ENCODE measurements around the gene ACAT1.
A peak's percentile ranks its signal among the peaks of the same experiment; 100 is the strongest.
"Not testable (repeated sequence)": the region's sequence is repeated elsewhere in the genome, so short reads cannot be mapped to it uniquely, and the experiment has no call there.

ACAT1 gene

DNA sequence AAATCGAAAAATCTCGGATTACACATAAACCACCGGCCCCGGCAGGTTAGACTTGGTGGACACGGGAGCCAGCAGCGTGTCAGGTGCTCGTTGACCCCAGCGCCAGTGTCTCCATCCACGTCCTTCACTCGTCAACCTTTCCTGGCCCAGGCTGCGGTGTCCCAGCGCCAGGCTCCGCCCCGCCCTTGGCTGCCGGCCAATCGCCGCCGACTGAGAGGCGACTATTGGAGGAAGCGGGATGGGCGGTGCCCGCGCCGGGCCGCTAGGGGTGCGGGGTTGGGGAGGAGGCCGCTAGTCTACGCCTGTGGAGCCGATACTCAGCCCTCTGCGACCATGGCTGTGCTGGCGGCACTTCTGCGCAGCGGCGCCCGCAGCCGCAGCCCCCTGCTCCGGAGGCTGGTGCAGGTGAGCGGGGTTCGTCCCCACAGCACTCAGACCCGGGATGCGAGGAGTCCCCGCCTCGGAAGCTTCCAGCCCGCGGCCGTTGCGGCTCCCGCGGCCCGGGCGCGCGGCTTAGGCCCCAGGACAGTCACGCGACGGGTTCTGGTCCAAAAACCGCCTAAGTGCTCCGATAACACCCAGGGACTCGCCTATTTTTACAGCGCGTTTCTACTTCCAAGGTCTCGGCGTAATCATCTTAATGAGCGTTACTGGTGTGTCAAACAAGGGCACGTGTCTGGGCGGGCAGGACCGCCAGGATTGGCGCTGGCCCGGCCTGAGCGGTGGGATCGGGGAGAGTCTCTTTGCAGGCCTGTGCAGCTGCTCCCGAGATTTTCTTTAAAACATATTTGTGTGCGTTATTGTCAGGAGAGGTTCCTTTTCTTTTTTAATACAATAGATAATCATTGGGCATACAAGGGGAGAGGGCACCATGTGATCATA is at the start of gene ACAT1:
Gene ACAT1 (plus strand): TSS at position 294 of the 882 bp plus-strand sequence. CDS start 40 bp downstream, at position 334.
- peak; percentile 91 for DNase-seq

GRCh38 chr11:108084811-108085210 is 36.6 kb upstream of the ACAT1 start:
- no peak for DNase-seq

DNA sequence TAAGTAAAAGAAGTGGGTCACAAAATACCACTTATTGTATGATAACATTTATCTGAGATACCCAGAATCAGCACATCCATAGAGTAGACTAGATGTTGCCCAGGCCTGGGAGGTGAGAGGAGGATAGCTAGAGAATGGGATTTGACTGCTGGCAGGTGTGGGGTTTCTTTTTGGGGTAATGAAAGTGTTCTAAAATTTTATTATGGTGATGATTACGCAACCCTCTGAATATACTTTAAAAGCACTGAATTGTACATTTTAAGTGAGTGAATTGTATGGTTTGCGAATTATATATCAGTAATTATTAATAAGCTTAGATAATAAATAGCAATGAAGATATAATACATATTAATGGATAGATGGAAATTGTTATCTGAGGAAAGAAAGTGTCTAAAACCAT is 35.7 kb upstream of the ACAT1 start:
- DNase-seq, result no peak

GRCh38 chr11:108092134-108092533 is 29.2 kb upstream of the ACAT1 start:
- DNase-seq, result no peak

GRCh38 chr11:108093128-108093904 is 28.1 kb upstream of the ACAT1 start:
- no peak for DNase-seq

- no peak for DNase-seq
Measured at GRCh38 chr11:108097179-108097578, 24.2 kb upstream of the ACAT1 start.

DNA sequence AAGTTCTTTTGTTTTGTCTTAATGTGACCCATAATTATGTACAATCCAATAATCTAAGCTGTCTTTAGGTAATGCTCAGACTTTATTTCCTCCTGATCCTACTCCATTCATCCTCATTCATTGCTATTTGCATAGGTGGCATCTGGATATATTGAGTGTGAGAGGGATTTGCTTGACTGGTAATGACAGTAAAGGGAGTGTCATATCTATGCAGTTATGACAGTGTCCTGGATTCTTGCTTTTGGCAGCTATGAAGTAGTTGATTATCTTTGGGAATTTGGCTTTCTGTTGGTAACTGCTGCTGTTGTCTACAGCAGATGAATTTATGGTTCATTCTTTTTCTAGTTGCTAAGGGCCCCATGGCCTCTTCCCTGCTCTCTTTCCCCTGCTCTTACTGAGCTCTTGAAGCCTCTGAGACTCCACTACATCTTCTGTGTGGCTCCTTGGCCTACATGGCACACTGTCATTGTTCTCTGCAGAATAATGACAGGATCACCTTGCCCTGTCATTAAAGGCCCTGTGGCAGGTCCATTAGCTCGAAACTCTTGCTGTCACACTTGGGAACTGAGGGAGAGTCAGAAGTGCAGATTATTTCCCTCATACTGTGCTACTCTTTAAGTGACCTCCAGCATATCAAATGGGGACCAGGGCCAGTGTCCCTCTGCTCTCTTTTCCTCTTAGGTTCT is 20.1 kb upstream of the ACAT1 start:
- no peak for DNase-seq

DNA sequence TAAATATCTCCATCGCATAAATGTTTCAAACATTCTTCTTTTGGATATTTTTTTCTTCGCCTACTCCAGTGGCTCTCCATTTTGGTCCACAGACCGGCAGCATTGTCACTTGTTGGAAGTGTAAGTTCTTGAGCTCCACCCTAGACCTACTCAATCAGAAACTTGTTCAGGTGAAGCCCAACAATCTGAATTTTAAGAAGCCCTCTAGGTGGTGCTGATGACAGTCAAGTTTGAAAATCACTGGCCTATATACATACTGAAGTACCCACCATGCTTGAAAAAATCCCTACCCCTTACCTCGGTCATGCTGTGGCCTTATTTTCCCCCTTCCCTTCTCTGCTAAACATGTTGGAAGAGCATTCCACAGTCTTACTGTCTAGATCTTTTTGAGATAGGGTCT is 10.2 kb upstream of the ACAT1 start:
- DNase-seq, result no peak

DNA sequence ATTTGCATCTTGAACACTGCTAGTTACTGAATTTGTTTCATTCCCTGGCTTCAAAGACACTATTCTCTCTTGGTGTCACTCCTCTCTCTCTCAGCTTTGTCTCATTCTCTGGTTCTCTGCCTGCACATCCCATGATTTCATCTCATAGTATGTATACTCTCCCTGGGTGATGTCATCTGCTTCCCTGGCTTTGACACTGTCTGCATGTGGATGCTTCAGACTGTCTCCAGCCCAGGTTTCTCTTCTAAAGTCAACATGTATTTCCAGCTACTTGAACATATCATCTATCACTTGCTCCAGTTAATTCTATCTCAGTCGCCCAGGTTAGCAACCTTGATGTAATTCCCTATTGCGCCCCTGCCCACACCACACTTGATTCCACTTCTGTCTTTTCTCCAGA is 9.3 kb upstream of the ACAT1 start:
- DNase-seq, result no peak

DNA sequence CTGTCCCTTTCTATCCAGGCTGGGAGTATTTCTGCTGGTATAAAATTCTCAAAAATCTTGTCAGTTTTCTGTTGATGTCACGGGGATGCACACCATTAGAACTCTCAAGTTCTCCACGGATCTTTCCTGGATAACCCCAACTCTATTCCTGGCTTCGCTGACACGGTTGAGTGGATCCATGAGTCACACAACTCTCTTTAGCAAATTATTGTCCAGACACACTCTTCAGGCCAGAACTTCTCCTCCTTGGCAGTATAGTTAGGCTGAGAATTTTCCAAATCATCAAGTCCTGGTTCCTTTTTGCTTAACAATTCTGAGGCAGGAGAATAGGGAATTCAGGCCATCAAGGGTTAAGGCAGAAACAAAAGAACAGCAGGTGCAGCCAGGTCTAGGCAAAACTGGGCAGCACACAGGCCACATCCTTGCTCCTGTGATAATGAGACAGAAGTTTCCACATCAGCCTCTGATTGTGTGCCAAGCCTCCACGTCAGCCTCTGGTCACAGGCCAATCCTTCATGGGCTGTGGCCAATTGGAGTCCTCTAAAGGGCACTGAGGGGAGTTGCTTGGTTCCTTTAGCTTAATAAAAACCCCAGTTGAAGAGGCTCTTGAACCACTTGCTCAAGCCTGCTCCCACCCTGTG is 5.7 kb upstream of the ACAT1 start:
- no peak for DNase-seq

DNA sequence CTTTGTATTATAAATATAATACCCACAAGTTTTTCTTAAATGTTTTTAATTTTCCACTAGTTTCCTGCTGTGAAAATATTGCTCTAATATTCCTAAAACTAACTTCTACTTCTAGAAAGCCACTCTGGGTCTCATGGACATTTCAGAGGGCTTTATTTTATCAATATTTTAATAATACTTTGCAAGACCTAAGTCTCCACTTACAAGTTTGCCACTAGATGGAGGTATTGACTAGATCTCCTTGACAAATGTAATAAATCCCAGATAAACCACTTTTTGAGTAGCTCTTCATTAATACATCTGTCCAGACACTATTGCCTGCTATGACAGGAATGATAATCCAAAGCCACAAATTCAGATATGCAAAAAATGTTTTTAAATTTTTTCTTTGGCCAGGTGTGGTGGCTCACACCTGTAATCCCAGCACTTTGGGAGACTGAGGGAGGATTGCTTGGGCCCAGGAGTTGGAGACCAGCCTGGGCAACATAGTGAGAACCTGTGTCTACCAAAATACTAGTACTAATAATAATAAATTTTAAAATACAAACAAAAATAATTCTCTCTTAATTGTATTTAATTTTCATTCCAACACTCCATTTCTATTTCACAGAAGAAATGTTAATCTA is 3.5 kb upstream of the ACAT1 start:
- DNase-seq, result no peak

GRCh38 chr11:108120936-108121273 is 462 bp upstream of the ACAT1 start:
- not testable (repeated sequence) for DNase-seq

DNA sequence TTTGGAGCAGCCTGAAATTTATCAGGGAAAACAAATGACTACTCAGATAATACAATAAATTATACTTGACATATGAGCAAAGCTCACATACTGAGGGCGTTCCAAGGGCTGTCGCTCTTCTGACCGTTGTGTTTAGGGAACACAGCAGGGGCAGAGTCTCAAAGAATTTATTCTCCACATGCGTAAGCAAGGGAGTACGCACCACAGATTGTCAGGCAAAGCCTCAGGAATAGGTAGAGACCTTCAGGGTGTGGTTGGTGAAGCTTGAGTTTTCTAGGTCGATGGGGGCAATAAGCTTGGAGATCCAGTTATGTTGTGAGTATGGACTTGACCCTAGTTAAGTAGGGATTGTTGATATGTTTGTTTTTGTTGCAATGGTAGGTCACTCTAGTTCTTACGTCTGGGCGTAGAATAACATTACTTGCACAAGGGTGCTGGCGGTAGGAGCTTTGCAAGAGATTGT is 830 bp downstream of the ACAT1 start:
- DNase-seq, result no peak

DNA sequence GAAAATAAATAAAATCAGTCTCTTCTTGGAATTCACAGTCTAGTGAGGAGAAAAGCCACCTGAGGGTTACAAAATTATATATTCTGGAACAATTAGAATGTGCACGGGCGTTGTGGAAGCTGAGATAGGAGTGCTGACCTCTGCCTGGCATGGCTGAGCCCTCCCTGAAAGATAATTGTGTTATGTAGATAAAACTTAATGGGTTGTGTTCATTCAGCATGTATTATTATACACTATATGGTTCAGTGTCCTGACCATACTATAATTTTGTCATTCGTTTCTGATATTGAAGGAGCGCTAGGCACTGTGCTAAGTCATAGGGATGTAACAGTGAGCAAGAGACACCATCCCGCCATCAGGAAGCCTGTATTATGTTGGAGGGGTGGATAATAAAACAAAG is 3.7 kb downstream of the ACAT1 start:
- no peak for DNase-seq

GRCh38 chr11:108128772-108129171 is 7.4 kb downstream of the ACAT1 start:
- no peak for DNase-seq

DNA sequence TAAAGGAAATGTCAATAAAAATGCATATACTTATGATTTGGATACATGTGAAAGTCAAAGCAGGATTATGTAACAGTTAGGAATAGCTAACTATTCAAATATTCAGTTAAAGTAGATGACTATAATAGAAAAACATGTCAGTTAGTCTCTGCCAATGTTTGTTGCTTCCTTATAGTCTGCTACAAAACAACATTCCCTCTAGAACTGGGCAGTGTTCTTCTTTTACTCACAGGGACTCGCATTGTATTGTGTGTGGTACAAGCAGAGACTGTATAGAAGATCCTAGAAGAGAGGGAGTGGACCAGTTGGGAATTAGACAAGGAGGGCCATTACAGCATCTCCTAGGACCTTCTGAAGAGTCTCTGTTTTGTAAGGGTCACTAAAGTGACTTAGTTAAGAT is 10.6 kb downstream of the ACAT1 start:
- no peak for DNase-seq

DNA sequence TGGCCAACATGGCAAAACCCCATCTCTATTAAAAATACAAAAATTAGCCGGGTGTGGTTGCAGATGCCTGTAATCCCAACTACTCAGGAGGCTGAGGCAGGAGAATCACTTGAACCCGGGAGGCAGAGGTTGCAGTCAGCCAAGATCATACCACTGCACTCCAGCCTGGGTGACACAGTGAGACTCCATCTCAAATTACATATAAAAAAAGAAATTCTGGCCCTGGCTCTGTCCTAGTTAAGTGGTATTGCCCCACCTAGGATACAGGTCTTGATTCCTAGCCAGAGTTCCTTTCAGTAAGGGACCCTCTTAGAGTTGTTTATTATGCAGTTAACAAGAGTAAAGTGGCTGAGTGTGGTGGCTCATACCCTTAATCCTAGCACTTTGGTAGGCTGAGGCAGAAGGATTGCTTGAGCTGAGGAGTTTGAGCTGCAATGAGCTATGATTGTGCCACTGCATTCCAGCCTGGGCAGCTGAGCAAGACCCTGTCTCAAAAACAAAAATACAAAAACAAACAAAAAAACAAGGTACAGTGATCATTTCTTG is 11.7 kb downstream of the ACAT1 start:
- not testable (repeated sequence) for DNase-seq

DNA sequence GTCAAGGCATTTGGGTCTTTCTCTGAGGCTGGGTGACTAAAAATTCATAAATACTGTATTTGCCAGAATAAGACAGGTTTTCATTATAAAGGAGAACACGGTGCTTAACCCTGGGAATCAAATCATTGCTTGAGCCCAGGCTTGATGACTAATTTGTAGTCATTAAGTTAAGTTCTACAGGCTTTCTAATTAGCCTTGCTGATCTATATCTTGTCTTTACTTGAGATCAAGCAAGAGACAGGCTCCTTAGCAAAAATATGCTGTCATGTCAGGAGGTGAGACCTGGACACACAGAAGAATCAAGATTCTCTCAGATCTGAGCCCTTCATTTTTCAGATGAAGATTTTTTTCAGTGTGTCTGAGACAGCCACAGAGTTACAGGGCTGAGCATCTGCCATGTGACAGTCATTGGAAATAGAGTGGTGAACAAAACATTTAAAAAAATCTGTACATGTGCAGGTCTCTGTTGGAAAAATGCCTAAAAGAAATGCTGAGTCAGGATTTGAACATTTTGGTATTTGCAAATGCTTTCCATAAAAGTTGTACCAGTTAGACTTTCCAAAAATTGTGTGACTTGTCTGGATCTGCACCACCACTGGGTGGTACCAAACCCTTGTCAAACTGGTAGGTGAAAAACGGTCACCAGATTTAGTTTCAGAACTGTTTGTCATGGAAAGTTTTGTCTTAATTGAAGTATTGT is 14.6 kb downstream of the ACAT1 start:
- DNase-seq, result no peak

DNA sequence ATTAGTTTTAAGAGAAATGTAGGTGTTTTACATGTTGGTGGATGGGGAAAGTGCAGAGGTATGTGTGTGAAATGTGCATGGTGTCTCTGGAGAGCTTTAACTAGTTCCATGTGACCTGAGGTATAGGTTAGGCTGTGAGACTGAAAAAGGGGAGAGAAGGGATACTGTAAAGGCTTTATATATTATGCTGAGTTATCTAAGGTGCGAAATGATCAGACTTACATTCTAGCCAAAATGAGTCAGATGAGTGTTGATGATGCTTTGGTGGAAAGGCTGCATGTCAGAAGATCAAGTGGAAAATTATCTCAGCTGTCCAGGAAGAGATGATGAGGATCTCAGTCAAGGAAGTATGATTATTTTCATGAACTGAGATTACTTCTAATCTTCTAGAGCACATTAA is 15.8 kb downstream of the ACAT1 start:
- DNase-seq, result no peak

DNA sequence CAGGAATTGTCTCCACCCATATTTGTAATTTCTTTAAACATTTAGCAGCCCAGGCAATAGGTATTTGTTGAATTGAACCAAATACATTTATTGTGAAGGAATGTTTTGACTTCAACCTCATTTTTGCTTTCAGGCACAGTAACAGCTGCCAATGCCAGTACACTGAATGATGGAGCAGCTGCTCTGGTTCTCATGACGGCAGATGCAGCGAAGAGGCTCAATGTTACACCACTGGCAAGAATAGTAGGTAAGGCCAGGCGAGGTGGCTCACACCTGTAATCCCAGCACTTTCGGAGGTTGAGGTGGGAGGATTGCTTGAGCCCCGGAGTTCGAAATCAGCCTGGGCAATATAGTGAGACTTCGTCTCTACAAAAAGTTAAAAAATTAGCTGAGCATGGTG is 20.9 kb downstream of the ACAT1 start:
- no peak for DNase-seq

DNA sequence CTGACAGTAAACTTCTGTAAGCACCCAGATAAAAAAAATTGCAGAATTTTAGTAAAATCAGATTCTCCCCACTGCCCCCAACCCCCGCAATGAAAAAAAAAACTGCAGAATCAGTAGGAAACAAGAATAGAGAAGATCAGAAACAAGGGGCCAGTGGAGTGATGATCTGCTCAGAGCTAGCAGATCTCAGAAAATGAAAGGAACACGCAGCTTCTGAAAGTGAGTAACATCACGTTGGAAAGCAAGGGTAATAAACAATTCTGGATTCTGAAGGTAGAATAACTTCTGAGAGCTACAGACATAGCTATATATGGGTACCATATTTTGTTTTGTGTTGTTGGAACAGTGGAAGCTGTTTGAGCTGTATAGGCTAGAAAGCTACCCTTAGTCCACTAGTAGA is 23.2 kb downstream of the ACAT1 start:
- no peak for DNase-seq

DNA sequence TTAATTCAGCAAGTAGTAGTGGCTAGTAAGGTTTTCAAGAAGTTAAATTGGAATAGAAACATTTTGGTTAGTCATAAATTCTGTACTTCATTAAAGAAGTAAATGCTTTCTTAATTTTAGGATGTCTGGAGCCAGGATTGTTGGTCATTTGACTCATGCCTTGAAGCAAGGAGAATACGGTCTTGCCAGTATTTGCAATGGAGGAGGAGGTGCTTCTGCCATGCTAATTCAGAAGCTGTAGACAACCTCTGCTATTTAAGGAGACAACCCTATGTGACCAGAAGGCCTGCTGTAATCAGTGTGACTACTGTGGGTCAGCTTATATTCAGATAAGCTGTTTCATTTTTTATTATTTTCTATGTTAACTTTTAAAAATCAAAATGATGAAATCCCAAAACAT is 25.8 kb downstream of the ACAT1 start:
- DNase-seq, result no peak

Data from NCI-H2171 (cell line).